ENCODE results near the gene MVB12B.

DNA sequence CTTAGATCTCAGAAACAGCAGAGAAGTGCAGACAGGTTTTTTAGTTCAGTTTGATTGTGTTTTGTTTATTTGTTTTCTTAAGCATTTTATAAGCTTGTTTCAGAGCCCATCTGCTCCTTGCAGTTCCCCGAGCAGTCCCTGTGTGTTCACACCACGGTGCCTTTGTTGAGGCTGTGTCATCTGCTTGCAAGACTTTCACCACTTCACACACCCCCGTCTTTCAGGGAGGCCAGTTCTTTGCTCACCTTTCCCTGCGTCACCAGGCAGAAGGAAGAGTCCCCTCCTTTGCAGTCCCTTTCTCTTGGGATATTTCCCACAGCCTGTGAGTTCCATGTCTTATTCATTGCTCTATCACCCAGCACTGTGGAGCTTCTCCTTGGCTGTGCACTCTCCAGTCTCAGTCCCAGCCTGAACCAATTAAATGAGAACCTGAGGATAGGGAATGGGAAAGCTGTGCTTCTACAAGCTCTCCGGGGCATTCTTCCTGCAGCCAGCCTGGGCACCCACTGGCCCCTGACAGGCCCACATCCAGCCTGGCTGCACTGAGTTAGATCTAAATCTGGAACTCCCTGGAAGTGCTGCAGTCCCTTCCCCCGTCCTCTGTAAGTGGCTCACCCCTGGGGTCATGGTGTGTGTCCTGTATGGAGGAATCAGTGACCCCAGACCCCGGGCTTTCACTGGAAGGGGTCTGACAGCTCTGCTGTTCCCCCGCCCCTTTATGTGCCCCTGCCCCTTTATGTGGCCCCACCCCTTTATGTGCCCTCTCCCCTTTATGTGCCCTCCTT lies 5.5 kb downstream of the MVB12B start:
- TF ChIP-seq CTCF (IDR thresholded peaks at IDR 0.05; ENCODE audit: low read depth, low read length) (no peak), EZH2phosphoT487 (IDR thresholded peaks at IDR 0.05; ENCODE audit: low read depth) (no peak)

All from OCI-LY3 (cell line).